ENCODE data around the gene CALB2. TPM values are rescaled to one million over a fixed set of nuclear protein-coding genes. Genes with fewer than 3 reads are reported as not detected.

Gene CALB2
- total and polyA plus RNA-seq, 2 of the 13 experiments (the other 11 are each of a cell fraction or from before 2014, with no cell fraction given) = 0.37 to 0.40 TPM

DNA sequence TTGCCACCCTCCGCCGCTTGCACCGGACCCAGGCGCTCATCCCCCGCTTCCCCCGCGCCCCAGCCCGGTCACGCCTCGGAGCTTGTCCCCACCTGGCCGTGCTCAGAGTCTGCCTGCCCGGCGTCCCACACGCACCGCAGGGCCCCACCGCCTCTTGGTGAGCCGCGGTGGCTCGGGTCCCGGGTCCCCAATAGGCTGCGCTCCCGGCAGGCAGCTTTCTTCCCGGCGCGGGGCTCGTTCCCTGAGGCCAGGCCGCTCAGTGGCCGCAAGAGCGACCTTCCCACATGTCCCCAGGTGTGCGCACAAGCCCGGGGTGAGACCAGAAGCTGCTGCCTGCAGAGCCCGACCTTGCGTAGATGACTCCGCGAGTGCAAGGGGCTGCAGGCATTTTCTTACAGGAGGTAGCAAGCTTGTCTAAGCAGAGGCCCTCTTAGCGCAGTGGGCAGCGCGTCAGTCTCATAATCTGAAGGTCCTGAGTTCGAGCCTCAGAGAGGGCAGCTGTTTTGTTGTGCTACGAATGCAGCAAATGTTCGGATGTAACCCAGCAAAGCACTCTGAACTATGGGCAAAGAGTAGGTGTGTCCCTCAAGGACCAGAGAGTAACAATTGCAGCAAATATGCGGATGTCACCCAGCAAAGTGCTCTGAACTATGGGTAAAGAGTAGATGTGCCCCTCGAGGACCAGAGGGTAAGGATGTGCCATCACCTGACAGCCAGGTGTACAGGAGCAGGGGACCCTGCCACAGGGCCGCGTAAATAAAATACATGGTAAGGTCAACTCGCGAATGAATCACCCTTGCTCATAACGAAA is 67.8 kb downstream of the CALB2 start (continued):
- 0 out of 2 replicates have a peak, but pooled peaks have one; percentile 28 for TF ChIP-seq FOXP1 (IDR thresholded peaks at IDR 0.05)
- peak; percentile 75 for TF ChIP-seq FOXP1 (CRISPR knock-in tag; IDR thresholded peaks at IDR 0.05)
- TF ChIP-seq ZNF569 (CRISPR knock-in tag; IDR thresholded peaks at IDR 0.05; ENCODE audit: borderline replicate concordance) = 0 out of 2 replicates have a peak, but pooled peaks have one; percentile 67
- peak; percentile 67; the same call in 1 of the 2 replicates for TF ChIP-seq DPF2 (CRISPR knock-in tag; IDR thresholded peaks at IDR 0.05; ENCODE audit: borderline replicate concordance, low read depth)
- TF ChIP-seq MEIS2 (CRISPR knock-in tag; IDR thresholded peaks at IDR 0.05) = peak; percentile 73
- TF ChIP-seq, protein P1, sequence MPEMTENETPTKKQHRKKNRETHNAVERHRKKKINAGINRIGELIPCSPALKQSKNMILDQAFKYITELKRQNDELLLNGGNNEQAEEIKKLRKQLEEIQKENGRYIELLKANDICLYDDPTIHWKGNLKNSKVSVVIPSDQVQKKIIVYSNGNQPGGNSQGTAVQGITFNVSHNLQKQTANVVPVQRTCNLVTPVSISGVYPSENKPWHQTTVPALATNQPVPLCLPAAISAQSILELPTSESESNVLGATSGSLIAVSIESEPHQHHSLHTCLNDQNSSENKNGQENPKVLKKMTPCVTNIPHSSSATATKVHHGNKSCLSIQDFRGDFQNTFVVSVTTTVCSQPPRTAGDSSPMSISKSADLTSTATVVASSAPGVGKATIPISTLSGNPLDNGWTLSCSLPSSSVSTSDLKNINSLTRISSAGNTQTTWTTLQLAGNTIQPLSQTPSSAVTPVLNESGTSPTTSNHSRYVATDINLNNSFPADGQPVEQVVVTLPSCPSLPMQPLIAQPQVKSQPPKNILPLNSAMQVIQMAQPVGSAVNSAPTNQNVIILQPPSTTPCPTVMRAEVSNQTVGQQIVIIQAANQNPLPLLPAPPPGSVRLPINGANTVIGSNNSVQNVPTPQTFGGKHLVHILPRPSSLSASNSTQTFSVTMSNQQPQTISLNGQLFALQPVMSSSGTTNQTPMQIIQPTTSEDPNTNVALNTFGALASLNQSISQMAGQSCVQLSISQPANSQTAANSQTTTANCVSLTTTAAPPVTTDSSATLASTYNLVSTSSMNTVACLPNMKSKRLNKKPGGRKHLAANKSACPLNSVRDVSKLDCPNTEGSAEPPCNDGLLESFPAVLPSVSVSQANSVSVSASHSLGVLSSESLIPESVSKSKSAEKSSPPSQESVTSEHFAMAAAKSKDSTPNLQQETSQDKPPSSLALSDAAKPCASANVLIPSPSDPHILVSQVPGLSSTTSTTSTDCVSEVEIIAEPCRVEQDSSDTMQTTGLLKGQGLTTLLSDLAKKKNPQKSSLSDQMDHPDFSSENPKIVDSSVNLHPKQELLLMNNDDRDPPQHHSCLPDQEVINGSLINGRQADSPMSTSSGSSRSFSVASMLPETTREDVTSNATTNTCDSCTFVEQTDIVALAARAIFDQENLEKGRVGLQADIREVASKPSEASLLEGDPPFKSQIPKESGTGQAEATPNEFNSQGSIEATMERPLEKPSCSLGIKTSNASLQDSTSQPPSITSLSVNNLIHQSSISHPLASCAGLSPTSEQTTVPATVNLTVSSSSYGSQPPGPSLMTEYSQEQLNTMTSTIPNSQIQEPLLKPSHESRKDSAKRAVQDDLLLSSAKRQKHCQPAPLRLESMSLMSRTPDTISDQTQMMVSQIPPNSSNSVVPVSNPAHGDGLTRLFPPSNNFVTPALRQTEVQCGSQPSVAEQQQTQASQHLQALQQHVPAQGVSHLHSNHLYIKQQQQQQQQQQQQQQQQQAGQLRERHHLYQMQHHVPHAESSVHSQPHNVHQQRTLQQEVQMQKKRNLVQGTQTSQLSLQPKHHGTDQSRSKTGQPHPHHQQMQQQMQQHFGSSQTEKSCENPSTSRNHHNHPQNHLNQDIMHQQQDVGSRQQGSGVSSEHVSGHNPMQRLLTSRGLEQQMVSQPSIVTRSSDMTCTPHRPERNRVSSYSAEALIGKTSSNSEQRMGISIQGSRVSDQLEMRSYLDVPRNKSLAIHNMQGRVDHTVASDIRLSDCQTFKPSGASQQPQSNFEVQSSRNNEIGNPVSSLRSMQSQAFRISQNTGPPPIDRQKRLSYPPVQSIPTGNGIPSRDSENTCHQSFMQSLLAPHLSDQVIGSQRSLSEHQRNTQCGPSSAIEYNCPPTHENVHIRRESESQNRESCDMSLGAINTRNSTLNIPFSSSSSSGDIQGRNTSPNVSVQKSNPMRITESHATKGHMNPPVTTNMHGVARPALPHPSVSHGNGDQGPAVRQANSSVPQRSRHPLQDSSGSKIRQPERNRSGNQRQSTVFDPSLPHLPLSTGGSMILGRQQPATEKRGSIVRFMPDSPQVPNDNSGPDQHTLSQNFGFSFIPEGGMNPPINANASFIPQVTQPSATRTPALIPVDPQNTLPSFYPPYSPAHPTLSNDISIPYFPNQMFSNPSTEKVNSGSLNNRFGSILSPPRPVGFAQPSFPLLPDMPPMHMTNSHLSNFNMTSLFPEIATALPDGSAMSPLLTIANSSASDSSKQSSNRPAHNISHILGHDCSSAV (CRISPR knock-in tag; IDR thresholded peaks at IDR 0.05; ENCODE audit: borderline replicate concordance) = peak; percentile 25; the same call in 1 of the 2 replicates
- TF ChIP-seq ZNF264 (CRISPR knock-in tag; IDR thresholded peaks at IDR 0.05) = peak; percentile 93
- TF ChIP-seq KAT7 (CRISPR knock-in tag; IDR thresholded peaks at IDR 0.05; ENCODE audit: borderline replicate concordance) = peak; percentile 88; the same call in 1 of the 2 replicates
- TF ChIP-seq REL (CRISPR knock-in tag; conservative IDR thresholded peaks at IDR 0.05) = no peak
- TF ChIP-seq RARG (CRISPR knock-in tag; IDR thresholded peaks at IDR 0.05; ENCODE audit: low read depth) = peak; percentile 88; the same call in 1 of the 2 replicates
- peak; percentile 97 for TF ChIP-seq KLF11 (CRISPR knock-in tag; IDR thresholded peaks at IDR 0.05)
- TF ChIP-seq PCBP2 (optimal IDR thresholded peaks at IDR 0.05; ENCODE audit: low read depth, low read length, poor library complexity, severe bottlenecking) = no peak
- no peak for TF ChIP-seq REXO4 (CRISPR knock-in tag; IDR thresholded peaks at IDR 0.05; ENCODE audit: borderline replicate concordance)
- TF ChIP-seq, protein P2, sequence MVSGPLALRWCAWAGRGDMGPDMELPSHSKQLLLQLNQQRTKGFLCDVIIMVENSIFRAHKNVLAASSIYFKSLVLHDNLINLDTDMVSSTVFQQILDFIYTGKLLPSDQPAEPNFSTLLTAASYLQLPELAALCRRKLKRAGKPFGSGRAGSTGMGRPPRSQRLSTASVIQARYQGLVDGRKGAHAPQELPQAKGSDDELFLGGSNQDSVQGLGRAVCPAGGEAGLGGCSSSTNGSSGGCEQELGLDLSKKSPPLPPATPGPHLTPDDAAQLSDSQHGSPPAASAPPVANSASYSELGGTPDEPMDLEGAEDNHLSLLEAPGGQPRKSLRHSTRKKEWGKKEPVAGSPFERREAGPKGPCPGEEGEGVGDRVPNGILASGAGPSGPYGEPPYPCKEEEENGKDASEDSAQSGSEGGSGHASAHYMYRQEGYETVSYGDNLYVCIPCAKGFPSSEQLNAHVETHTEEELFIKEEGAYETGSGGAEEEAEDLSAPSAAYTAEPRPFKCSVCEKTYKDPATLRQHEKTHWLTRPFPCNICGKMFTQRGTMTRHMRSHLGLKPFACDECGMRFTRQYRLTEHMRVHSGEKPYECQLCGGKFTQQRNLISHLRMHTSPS (CRISPR knock-in tag; IDR thresholded peaks at IDR 0.05; ENCODE audit: low read depth) = peak; percentile 95
- TF ChIP-seq, protein P3, sequence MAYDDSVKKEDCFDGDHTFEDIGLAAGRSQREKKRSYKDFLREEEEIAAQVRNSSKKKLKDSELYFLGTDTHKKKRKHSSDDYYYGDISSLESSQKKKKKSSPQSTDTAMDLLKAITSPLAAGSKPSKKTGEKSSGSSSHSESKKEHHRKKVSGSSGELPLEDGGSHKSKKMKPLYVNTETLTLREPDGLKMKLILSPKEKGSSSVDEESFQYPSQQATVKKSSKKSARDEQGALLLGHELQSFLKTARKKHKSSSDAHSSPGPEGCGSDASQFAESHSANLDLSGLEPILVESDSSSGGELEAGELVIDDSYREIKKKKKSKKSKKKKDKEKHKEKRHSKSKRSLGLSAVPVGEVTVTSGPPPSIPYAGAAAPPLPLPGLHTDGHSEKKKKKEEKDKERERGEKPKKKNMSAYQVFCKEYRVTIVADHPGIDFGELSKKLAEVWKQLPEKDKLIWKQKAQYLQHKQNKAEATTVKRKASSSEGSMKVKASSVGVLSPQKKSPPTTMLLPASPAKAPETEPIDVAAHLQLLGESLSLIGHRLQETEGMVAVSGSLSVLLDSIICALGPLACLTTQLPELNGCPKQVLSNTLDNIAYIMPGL (CRISPR knock-in tag; IDR thresholded peaks at IDR 0.05; ENCODE audit: borderline replicate concordance in 1 of 2, low read depth in 1 of 2) = peak; percentile 100
- TF ChIP-seq FOXM1 (CRISPR knock-in tag; IDR thresholded peaks at IDR 0.05) = 0 out of 2 replicates have a peak, but pooled peaks have one; percentile 10
